AG04449 (cell line): ENCODE measurements around the gene CORO2B.

Experiments used
- CTCF ChIA-PET: fragments of 350-600 bp; formaldehyde crosslinking; extraction: SDS; loops from one replicate; lab custom pipeline; 2021; ENCODE audit warnings: antibody characterized with exemption; lab: Yijun Ruan, JAX
- POLR2A ChIA-PET: fragments of 400-600, 350-600 bp; formaldehyde crosslinking; extraction: SDS; loops from one replicate; lab custom pipeline; 2020; ENCODE audit warnings: antibody characterized with exemption, inconsistent platforms; lab: Yijun Ruan, JAX
- DNase-seq: peaks from one replicate; pipeline ENCODE4 v3.0.0-alpha.2; 2010; ENCODE audit warnings: low read depth, low spot score
- H3K4me3 ChIP-seq: 2 replicates; pipeline ENCODE4 v1.5.1; 2011; ENCODE audit warnings: low read depth, mild to moderate bottlenecking, control low read depth, low read length
- CTCF ChIP-seq: IDR thresholded peaks from one replicate; pipeline ENCODE4 v1.5.1; 2011; ENCODE audit warnings: mild to moderate bottlenecking, moderate library complexity, low read length, control low read depth, inconsistent platforms; ENCODE audit not compliant: insufficient read depth; ENCODE audit errors: missing control alignments

Gene CORO2B

DNA sequence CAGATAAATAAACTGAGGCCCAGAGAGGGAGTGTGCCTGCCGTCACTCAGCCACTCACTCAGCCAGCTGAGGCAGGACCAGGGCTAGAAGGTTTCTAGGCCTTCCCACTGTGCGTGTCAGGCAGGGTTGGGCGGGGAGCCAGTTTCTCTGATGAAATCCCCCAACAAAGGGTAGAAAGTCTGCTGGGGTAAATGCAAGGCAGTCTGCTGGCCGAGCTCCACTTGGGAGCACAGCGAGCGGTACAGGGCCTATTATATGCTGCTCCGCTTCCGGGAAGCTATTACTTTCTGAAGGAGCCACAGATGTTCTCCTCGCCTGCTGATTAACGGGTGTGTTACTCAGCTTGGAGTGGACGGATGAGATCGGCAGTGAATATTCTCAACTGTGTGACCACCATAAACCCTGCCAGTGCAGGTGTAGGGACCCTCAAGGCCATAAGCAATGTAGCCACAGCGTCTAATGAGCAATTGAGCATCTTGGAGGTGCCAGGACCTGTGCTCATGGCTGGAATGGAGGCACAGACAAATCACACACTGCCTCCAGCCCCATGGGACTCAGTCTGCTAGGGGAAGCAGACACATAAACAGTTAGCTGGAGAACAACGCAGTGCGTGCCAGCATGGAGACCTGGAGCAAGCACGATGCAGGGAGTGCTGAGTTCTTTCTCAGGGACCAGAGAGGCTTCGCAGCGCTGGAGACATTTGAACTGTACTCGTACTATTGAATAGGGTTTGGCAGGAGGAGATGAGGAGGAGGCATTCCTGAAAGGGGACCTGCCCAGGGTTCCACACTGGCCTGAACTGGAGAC, 42.1 kb downstream of the CORO2B start:
- ChIA-PET POLR2A (no interaction called here), CTCF (interaction anchor here (0.6 to 1.3 kb wide), 3 partner anchors 53 to 71 kb away, joined by 4 to 5 read pairs (median 4); no protein-coding TSS in a partner anchor)
- H3K4me3 ChIP-seq, result no peak overlapping the region
- peak; percentile 81 for DNase-seq
- TF ChIP-seq CTCF, result no peak

GRCh38 chr15:68621535-68621934, 42.7 kb downstream of the CORO2B start:
- no peak for TF ChIP-seq CTCF

GRCh38 chr15:68623301-68623892, 44.6 kb downstream of the CORO2B start:
- POLR2A ChIA-PET, result no interaction called here
- no peak overlapping the region for H3K4me3 ChIP-seq
- no peak for DNase-seq
- CTCF ChIA-PET, result interaction anchor here (1.4 to 1.5 kb wide), 2 partner anchors 16 to 69 kb away, joined by 3 read pairs; no protein-coding TSS in a partner anchor
- TF ChIP-seq CTCF, result no peak

More at GRCh38 chr15:68621535-68621934, 42.7 kb downstream of the CORO2B start:
- ChIA-PET POLR2A (no interaction called here), CTCF (interaction anchor here (0.6 to 1.3 kb wide), 2 partner anchors 69 to 71 kb away, joined by 4 read pairs; no protein-coding TSS in a partner anchor)
- no peak for DNase-seq
- no peak overlapping the region for H3K4me3 ChIP-seq

DNA sequence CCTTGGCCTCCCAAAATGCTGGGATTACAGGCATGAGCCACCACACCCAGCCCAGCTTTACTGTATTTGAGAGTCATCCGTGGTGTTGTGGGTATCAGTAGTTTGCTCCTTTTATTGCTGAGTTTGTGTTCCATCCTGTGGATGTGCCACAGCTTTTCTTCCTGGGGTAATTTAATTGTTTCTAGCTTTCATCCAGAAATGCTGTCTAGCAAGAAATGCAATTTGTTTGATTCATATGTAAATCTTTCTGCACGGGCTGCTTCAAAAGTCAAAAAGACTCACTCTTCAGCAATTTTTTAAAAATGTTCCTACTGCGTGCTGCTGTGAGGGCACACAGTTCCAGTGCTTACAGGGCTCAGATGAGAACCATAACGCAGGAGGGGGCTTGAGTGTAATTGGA, 47.1 kb downstream of the CORO2B start:
- ChIA-PET POLR2A (interaction anchor here (1.0 kb wide), 1 partner anchor 13 kb away, joined by 3 read pairs; no protein-coding TSS in a partner anchor), CTCF (interaction anchor here (1.5 to 1.7 kb wide), 2 partner anchors 10 to 242 kb away, joined by 3 to 7 read pairs; no protein-coding TSS in a partner anchor)
- no peak for TF ChIP-seq CTCF
- no peak overlapping the region for H3K4me3 ChIP-seq
- DNase-seq, result no peak

DNA sequence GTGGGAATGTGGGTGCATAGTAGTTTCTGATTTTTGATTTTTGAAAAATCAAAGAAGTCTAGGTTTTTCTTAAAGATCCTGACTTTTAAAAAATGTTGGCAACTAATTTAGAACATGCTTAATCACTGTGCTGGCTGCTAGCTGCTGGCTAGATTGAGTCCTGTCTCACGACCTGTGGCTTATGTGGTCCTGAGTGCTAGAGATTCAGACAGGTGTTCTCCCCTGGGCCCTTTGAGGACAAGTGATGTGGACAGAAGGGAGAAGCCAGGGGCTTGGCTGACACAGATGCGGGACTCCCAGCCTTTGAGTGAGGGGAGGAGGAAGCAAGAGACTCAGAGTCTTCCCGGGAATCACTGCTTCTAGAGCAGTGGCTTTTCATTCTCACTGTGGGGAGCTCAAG, 47.5 kb downstream of the CORO2B start:
- H3K4me3 ChIP-seq, result no peak overlapping the region
- CTCF ChIA-PET, result interaction anchor here (1.5 to 2.0 kb wide), 3 partner anchors 9 to 242 kb away, joined by 3 to 10 read pairs (median 7); no protein-coding TSS in a partner anchor
- no peak for DNase-seq
- POLR2A ChIA-PET, result interaction anchor here (1.0 kb wide), 1 partner anchor 12 kb away, joined by 3 read pairs; no protein-coding TSS in a partner anchor
- no peak for TF ChIP-seq CTCF
